ACHN (cell line): Measurements from ENCODE around the gene PNMA8B.
"Not testable (repeated sequence)": the region's sequence is repeated elsewhere in the genome, so short reads cannot be mapped to it uniquely, and the experiment has no call there.

Experiments
- DNase-seq: peaks from one replicate; pipeline ENCODE4 v3.0.0-alpha.2; 2015
- in situ Hi-C: cut with HindIII; loops from 2 replicates; pipeline ENCODE4 v1.10.0; 2017; ENCODE audit warnings: low sequenced_read_pairs, low pct_ligation_motif_present, low pct_unique_long_range_greater_than_20kb

The PNMA8B gene

GRCh38 chr19:46495786-46496099 is at the start of gene PNMA8B:
PNMA8B (minus strand) TSS chr19:46495867; CDS start chr19:46495465, 402 bp downstream.
- in situ Hi-C loops, result no loop called here
- no peak for DNase-seq

DNA sequence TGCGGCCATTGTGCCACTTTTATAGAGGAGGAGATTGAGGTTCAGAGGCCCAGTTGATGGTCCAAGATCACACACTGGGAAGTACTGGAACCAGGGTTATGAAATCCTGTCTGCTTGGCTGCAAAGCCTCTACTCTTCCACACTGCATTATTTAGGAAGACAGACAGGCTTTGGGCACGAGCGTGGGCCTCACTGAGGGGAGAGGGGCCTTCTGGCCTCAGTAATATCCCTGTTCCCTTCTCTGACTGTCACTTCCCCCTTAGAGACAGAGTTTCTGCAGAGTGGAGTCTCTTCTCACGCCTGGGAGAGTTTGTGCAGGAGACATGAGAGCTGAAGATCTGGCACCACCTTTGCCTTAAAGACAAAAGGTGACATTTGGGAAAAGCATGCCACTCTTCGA is 49.0 kb upstream of the PNMA8B start:
- in situ Hi-C loops, result no loop called here

GRCh38 chr19:46542428-46543230 is 47.0 kb upstream of the PNMA8B start:
- in situ Hi-C loops, result no loop called here
- peak; percentile 81 for DNase-seq

More for the DNA sequence above, 49.0 kb upstream of the PNMA8B start:
- no peak for DNase-seq

DNA sequence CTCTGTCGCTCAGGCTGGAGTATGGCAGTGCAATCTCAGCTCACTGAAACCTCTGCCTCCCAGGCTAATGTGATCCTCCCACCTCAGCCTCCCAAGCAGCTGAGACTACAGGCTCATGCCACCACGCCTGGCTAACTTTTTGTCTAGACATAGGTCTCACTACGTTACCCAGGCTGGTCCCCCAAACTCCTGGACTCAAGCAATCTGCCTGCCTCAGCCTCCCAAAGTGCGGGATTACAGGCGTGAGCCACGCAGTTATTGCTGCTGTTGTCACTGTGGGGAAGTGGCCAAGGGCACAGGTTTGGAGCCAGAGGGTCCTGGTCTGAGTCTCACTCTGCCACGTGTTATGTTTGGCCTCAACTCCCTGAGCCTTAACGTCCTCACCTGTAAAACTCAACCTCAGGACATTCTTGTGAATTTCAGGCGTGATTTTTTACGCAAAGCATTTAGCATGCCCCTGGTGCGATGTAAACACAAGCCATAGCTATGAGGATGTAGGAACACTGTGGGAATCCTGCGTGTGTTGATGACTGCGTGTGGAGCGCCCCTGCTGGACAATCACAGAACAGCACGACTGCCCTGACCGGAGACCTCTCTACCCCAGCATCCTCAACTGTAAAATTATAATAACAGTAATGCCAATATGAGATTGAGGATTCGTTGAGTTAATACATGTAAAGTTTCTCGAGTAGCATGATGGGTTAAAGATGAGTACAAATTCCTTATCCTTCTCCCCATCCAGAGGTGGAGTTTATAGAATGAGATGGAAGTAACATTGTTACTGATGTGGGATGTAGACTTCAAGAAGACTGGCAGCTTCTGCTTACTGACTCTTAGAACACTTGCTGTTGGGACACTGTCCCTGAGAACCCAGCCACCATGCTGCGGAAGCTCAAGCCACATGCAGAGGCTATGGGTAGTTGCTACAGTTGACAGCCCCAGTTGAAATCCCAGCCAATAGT is 41.8 kb upstream of the PNMA8B start:
- in situ Hi-C loops, result no loop called here
- peak; percentile 26 for DNase-seq

DNA sequence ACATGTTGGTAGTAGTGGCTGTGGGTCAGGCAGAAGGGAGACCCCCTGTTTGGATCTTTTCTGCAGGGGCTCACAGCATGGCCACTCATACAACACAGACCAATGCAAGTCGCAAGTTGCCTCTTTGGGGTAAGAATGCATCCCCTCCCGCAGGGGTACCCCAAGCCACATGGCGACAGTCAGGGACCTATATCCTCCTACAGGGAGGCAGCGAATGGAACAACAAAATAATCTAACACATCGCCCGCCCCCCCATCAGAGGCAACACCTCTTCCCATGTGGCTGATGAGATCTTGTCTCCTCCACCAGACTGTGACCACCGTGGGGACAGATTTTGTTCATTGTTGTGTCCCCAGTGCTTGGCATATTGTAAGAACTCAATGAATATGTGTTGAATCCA is 40.7 kb upstream of the PNMA8B start:
- no peak for DNase-seq
- in situ Hi-C loops, result no loop called here

GRCh38 chr19:46533621-46534081 is 38.0 kb upstream of the PNMA8B start:
- no peak for DNase-seq
- in situ Hi-C loops, result no loop called here

- DNase-seq, result no peak
Measured at GRCh38 chr19:46533078-46533620, 37.5 kb upstream of the PNMA8B start.

DNA sequence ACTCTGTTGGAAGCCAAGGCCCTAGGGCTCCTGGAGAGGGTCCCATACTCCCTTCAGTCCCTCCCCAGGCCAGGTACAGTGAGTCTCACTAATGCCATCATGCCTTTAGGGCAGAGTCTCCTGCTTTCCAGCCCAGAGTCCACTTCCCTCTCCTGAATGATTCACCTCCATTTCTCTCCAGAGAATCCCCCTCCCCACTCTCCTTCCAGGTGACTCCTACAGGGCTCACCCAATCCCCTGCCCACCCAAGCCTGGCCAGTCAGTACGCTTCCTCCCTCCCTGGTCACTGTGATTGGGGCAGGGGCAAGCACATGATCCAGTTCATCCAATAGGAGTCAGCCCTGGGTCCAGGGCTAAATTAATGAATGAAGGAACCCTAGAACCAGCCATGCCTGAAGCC is 35.0 kb upstream of the PNMA8B start:
- DNase-seq, result peak; percentile 51
- in situ Hi-C loops, result no loop called here

More at GRCh38 chr19:46533078-46533620, 37.5 kb upstream of the PNMA8B start:
- in situ Hi-C loops, result no loop called here

GRCh38 chr19:46529622-46530451 is 34.2 kb upstream of the PNMA8B start:
- in situ Hi-C loops, result no loop called here
- peak; percentile 46 for DNase-seq

DNA sequence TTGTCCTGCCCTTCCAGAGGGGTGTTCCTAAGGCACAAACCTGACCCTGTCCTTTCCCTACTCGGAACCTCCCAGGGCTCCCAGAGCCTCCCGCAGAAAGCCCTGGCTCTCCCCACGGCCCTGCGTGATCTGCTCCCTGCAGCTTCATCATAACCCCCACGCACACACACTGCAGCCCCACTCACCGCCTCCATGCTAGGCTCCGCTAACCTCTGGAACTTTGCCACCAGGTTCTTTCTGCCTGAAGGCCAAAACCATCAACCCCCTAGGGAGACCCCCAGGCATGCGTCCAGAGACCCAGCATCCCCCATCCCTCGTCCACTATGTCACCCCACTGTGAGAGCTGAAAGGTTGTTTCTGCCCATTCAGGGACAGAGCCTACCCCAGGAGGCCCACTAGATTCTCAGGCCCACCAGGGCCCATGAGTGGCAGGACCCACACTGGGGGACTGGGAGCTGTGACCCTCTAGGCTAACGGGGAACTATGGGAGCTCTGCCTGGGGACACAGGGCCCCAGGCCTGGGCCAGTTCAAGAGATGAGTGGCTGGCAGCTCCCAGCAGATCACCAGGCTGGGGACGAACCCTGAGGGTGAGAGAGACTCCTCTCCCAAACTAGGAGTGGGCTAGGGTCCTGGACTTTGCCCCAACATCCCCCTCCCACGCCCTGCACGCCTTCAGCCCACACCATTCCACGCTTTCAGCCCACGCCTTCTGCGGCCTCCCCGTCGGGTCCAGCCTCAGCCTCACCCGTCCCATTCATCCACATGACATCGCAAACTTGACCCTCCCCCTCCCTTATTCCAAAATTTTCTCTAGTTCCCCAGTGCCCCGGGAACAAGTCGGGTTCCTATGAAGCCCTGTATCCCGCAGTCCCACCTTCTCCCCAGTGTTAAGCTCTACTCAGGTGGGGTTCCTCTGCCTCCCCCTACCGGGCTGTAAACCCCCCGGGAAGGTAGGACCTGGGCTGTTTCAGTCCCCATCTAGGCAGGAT is 33.2 kb upstream of the PNMA8B start:
- in situ Hi-C loops, result no loop called here
- no peak for DNase-seq

GRCh38 chr19:46526801-46527200 is 31.1 kb upstream of the PNMA8B start:
- in situ Hi-C loops, DNase-seq: not testable (repeated sequence)

GRCh38 chr19:46524308-46524707 is 28.6 kb upstream of the PNMA8B start:
- no peak for DNase-seq
- in situ Hi-C loops, result no loop called here

DNA sequence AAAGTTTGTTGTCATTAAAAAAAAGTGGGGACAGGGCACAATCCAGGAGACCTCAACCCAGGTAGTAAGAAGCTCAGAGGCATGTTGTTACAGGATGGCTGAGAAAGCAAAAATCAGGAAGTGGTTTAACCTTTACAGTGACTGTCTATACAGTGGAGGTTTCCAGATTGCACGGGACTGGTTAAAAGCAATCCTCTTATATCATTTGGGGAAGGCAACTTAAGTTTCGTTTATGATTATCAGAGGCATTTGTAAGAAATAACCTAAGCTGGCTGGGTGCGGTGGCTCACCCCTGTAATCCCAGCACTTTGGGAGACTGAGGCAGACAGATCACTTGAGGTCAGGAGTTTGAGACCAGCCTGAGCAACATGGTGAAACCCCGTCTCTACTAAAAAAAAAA is 27.3 kb upstream of the PNMA8B start:
- DNase-seq, in situ Hi-C loops: not testable (repeated sequence)

- DNase-seq, result no peak
Measured at GRCh38 chr19:46521241-46521868, 25.7 kb upstream of the PNMA8B start.

DNA sequence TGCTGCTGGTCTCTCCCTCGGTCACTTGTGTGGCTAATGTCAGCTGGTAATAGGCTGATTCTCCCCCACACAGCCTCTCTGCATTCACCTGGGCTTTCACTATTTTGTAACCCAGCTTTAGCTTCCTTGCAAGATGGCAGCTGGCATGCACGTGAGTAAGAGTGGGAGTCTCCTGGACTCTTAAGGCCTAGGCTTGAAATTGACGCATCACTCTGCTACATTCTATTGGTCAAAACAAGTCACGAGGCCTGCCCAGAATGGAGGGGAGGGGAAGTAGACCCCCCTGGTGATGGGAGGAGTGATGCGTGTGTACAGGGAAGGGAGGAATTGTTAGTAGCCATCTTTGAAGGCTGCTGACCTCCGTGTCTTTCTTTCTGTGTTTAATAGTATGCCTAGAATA is 24.9 kb upstream of the PNMA8B start:
- in situ Hi-C loops, result no loop called here

More at GRCh38 chr19:46521241-46521868, 25.7 kb upstream of the PNMA8B start:
- in situ Hi-C loops, result no loop called here

GRCh38 chr19:46517471-46517870 is 21.8 kb upstream of the PNMA8B start:
- DNase-seq, result no peak
- in situ Hi-C loops, result no loop called here

More for the DNA sequence above, 24.9 kb upstream of the PNMA8B start:
- no peak for DNase-seq

DNA sequence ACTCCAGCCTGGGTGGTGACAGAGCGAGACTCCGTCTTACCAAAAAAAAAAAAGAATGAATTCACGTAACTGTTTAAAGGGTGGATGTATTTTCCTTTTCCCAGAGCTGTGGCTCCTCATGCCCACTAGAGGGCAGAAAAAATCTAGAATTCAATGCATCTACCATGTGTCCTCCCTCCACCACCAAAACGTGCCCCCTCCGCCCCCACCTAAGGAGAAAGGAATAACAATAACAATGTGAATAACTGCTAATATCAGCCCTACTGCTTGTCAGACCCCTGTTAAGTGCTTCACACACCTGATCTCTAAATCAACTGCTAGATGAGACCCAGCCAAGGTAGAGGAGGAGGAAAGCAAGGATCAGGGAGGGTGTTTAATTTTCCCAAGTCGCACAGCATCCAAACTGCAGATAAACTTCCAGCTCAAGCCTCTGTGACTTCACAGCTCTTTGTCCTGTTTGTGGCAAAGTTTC is 20.2 kb upstream of the PNMA8B start:
- in situ Hi-C loops, result no loop called here
- peak; percentile 47 for DNase-seq
